Activated CD8-positive, alpha-beta memory T cell treated with anti-CD3 and anti-CD28 coated beads for 1 hour (primary cell): Measurements from ENCODE around the gene UTP4.
A peak's percentile ranks its signal among the peaks of the same experiment; 100 is the strongest.
"Not testable (repeated sequence)": the region's sequence is repeated elsewhere in the genome, so short reads cannot be mapped to it uniquely, and the experiment has no call there.

Experiments used
- DNase-seq, 2 donors: peaks; one replicate each; pipeline ENCODE4 v3.0.0-alpha.2; 2020; ENCODE audit warnings: low read depth in 1 of 2; ENCODE audit errors: extremely low read depth in 1 of 2

The UTP4 gene

GRCh38 chr16:69127966-69128510 lies 4.4 kb upstream of the UTP4 start:
- DNase-seq: no peak

GRCh38 chr16:69130461-69130860 lies 2.0 kb upstream of the UTP4 start:
- DNase-seq: no peak

- DNase-seq: no peak
Observed at GRCh38 chr16:69131167-69131838, 1.1 kb upstream of the UTP4 start.

- peak; percentile 25 to 49 for DNase-seq
Observed at GRCh38 chr16:69131839-69132423, 518 bp upstream of the UTP4 start.

GRCh38 chr16:69133373-69133954 lies 1.0 kb downstream of the UTP4 start:
- DNase-seq: no peak

- DNase-seq: no peak
Observed at GRCh38 chr16:69138608-69139007, 6.2 kb downstream of the UTP4 start.

GRCh38 chr16:69139464-69139863 lies 7.0 kb downstream of the UTP4 start:
- DNase-seq: not testable (repeated sequence)

- DNase-seq: no peak
Observed at GRCh38 chr16:69141014-69141413, 8.6 kb downstream of the UTP4 start.

GRCh38 chr16:69141936-69142335 lies 9.5 kb downstream of the UTP4 start:
- no peak for DNase-seq

- DNase-seq: no peak
Observed at GRCh38 chr16:69143116-69143515, 10.7 kb downstream of the UTP4 start.

- DNase-seq: no peak
Observed at GRCh38 chr16:69145658-69146057, 13.2 kb downstream of the UTP4 start.

GRCh38 chr16:69149621-69150020 lies 17.2 kb downstream of the UTP4 start:
- DNase-seq: not testable (repeated sequence)

- DNase-seq: no peak
Observed at GRCh38 chr16:69150146-69150865, 17.9 kb downstream of the UTP4 start.

- DNase-seq: no peak
Observed at GRCh38 chr16:69157196-69157595, 24.7 kb downstream of the UTP4 start.

GRCh38 chr16:69160192-69160591 lies 27.7 kb downstream of the UTP4 start:
- no peak for DNase-seq

- DNase-seq: no peak
Observed at GRCh38 chr16:69165584-69165983, 33.1 kb downstream of the UTP4 start.

GRCh38 chr16:69166221-69166833 lies 33.9 kb downstream of the UTP4 start:
- no peak for DNase-seq

- DNase-seq: no peak
Observed at GRCh38 chr16:69166946-69167930, 34.8 kb downstream of the UTP4 start.

- no peak for DNase-seq
Observed at GRCh38 chr16:69169051-69169450, 36.6 kb downstream of the UTP4 start.
